IMR-90 (cell line): ENCODE measurements around the gene SOCS3. TPM values are rescaled to one million over a fixed set of nuclear protein-coding genes. Genes with fewer than 3 reads are reported as not detected.

Source experiments
- ATAC-seq: fragments of 200-7000 bp; cut with Tn5 transposase; 2 replicates; pipeline ENCODE4 v1.9.1; 2020; ENCODE audit warnings: low read depth, mild to moderate bottlenecking, moderate library complexity
- BruUV-seq: library from RNA; stranded (reverse); fragments of 400-500 nt; replicated peaks from 2 replicates; lab custom pipeline; 2021; lab: Mats Ljungman, UMichigan
- CTCF ChIA-PET: fragments of 300-600 bp; formaldehyde crosslinking; extraction: SDS; loops from one replicate; lab custom pipeline; 2021; ENCODE audit warnings: antibody characterized with exemption; lab: Yijun Ruan, JAX
- POLR2A ChIA-PET: fragments of 300-600 bp; sonication (Branson Sonifier 250); formaldehyde crosslinking; loops from one replicate; lab custom pipeline; 2022; ENCODE audit warnings: antibody characterized with exemption; ENCODE audit not compliant: unreplicated experiment; lab: Charles Lee
- DNase-seq: peaks from one replicate; pipeline ENCODE4 v3.0.0; 2013
- H2AFZ ChIP-seq: replicated peaks from 2 replicates; pipeline ENCODE3; 2013; ENCODE audit warnings: low read length, mild to moderate bottlenecking; ENCODE audit not compliant: poor library complexity
- H2AK5ac ChIP-seq: 2 replicates; pipeline ENCODE4 v1.6.1; 2013; ENCODE audit warnings: low read depth, low read length, inconsistent platforms
- H2AK9ac ChIP-seq: replicated peaks from 2 replicates; pipeline ENCODE3; 2013; ENCODE audit warnings: mild to moderate bottlenecking, low read depth, low read length, moderate library complexity; ENCODE audit not compliant: poor library complexity
- H2BK120ac ChIP-seq: 2 replicates; pipeline ENCODE4 v1.6.1; 2013; ENCODE audit warnings: low read depth, low read length, inconsistent platforms
- H2BK15ac ChIP-seq: 3 replicates; pipeline ENCODE4 v1.6.1; 2013; ENCODE audit warnings: low read depth, low read length, inconsistent platforms
- H2BK20ac ChIP-seq: 2 replicates; pipeline ENCODE4 v1.6.1; 2013; ENCODE audit warnings: low read depth, mild to moderate bottlenecking, inconsistent platforms, low read length, moderate library complexity
- H2BK5ac ChIP-seq: 2 replicates; pipeline ENCODE4 v1.6.1; 2013; ENCODE audit warnings: mild to moderate bottlenecking, low read depth, low read length, inconsistent platforms; ENCODE audit not compliant: poor library complexity, severe bottlenecking
- H3K14ac ChIP-seq: replicated peaks from 2 replicates; pipeline ENCODE4 v1.6.1; 2013; ENCODE audit warnings: low read depth, low read length, inconsistent platforms
- H3K18ac ChIP-seq: 2 replicates; pipeline ENCODE4 v1.6.1; 2013; ENCODE audit warnings: low read depth, low read length, control low read depth
- H3K23ac ChIP-seq: 2 replicates; pipeline ENCODE4 v1.6.1; 2013; ENCODE audit warnings: low read depth, low read length, inconsistent platforms
- H3K27ac ChIP-seq: 2 replicates; pipeline ENCODE4 v1.5.1; 2013; ENCODE audit warnings: mild to moderate bottlenecking, control low read depth, low read length; ENCODE audit not compliant: insufficient read depth
- H3K27me3 ChIP-seq: 2 replicates; pipeline ENCODE4 v1.6.1; 2013; ENCODE audit warnings: low read length; ENCODE audit not compliant: control insufficient read depth, insufficient read depth
- H3K36me3 ChIP-seq: 2 replicates; pipeline ENCODE4 v1.6.1; 2013; ENCODE audit warnings: low read length, mixed read lengths; ENCODE audit not compliant: control insufficient read depth, insufficient read depth
- H3K4ac ChIP-seq: 2 replicates; pipeline ENCODE4 v1.6.1; 2013; ENCODE audit warnings: low read depth, low read length, inconsistent platforms
- H3K4me1 ChIP-seq: 2 replicates; pipeline ENCODE4 v1.6.1; 2013; ENCODE audit warnings: low read length, mixed read lengths; ENCODE audit not compliant: control insufficient read depth, insufficient read depth
- H3K4me2 ChIP-seq: 2 replicates; pipeline ENCODE4 v1.6.1; 2013; ENCODE audit warnings: low read depth, mild to moderate bottlenecking, control low read depth, low read length, moderate library complexity
- H3K4me3 ChIP-seq: 2 replicates; pipeline ENCODE4 v1.5.1; 2013; ENCODE audit warnings: low read depth, mild to moderate bottlenecking, control low read depth, low read length, moderate library complexity; ENCODE audit not compliant: insufficient read depth
- H3K56ac ChIP-seq: 2 replicates; pipeline ENCODE4 v1.6.1; 2013; ENCODE audit warnings: low read length, inconsistent platforms; ENCODE audit not compliant: insufficient read depth; ENCODE audit errors: extremely low read depth
- H3K79me1 ChIP-seq, 2 experiments: 2 replicates each; pipeline ENCODE4 v1.6.1; 2013; ENCODE audit warnings: low read length in 2 of 2, inconsistent platforms in 1 of 2, low read depth in 1 of 2
- H3K9ac ChIP-seq: 2 replicates; pipeline ENCODE4 v1.6.1; 2013; ENCODE audit warnings: low read depth, low read length, control low read depth
- H3K9me1 ChIP-seq: 2 replicates; pipeline ENCODE4 v1.6.1; 2013; ENCODE audit warnings: low read length, inconsistent platforms; ENCODE audit not compliant: insufficient read depth
- H3K9me3 ChIP-seq: 2 replicates; pipeline ENCODE4 v1.6.1; 2013; ENCODE audit warnings: low read length; ENCODE audit not compliant: control insufficient read depth, insufficient read depth
- H4K20me1 ChIP-seq: 2 replicates; pipeline ENCODE4 v1.6.1; 2013; ENCODE audit warnings: low read length, inconsistent platforms; ENCODE audit not compliant: insufficient read depth
- H4K5ac ChIP-seq: 2 replicates; pipeline ENCODE4 v1.6.1; 2013; ENCODE audit warnings: mild to moderate bottlenecking, low read depth, low read length, control low read depth
- H4K8ac ChIP-seq, 2 experiments: 2 replicates each; pipeline ENCODE4 v1.6.1; 2013; ENCODE audit warnings: low read depth in 2 of 2, low read length in 2 of 2, control low read depth in 1 of 2, inconsistent platforms in 1 of 2
- H4K91ac ChIP-seq: 2 replicates; pipeline ENCODE4 v1.6.1; 2013; ENCODE audit warnings: low read depth, low read length, inconsistent platforms; ENCODE audit not compliant: insufficient read depth
- CEBPB ChIP-seq: IDR thresholded peaks from 2 replicates; pipeline ENCODE4 v1.6.1; 2012; ENCODE audit warnings: low read depth, low read length, improper control_type of control experiment
- FOS ChIP-seq: fragments of 150-350 bp; IDR thresholded peaks from 2 replicates; pipeline ENCODE4 v1.6.1; 2016; ENCODE audit warnings: low read depth, low read length
- MAZ ChIP-seq: IDR thresholded peaks from 2 replicates; pipeline ENCODE4 v1.6.1; 2012; ENCODE audit warnings: low read depth, mild to moderate bottlenecking, low read length, improper control_type of control experiment, moderate library complexity, borderline replicate concordance
- MXI1 ChIP-seq: IDR thresholded peaks from 2 replicates; pipeline ENCODE4 v1.6.1; 2012; ENCODE audit warnings: low read depth, mild to moderate bottlenecking, low read length, moderate library complexity, borderline replicate concordance
- RCOR1 ChIP-seq: IDR thresholded peaks from 2 replicates; pipeline ENCODE4 v1.6.1; 2012; ENCODE audit warnings: mild to moderate bottlenecking, low read length, improper control_type of control experiment; ENCODE audit not compliant: insufficient replicate concordance
- WGBS, 2 experiments: methylation state at CpG; one replicate each; pipeline versions ENCODE4 v1.1.5 to v1.1.7; 2013; ENCODE audit warnings: missing lambda C conversion rate in 2 of 2; ENCODE audit not compliant: insufficient read length in 1 of 2; ENCODE audit errors: extremely low coverage in 2 of 2; 5-methylcytosine and 5-hydroxymethylcytosine counted together
- dilution Hi-C: fragments of 300-500 bp; cut with HindIII; formaldehyde crosslinking; loops from one replicate; pipeline ENCODE4 v1.14.3; 2018; ENCODE audit warnings: low sequenced_read_pairs; ENCODE audit not compliant: unreplicated experiment
- in situ Hi-C: fragments of 300-500 bp; cut with MboI; formaldehyde crosslinking; loops from 3 replicates; pipeline ENCODE4 v1.14.3; 2019; ENCODE audit warnings: low sequenced_read_pairs, inconsistent platforms, mixed read lengths
- intact Hi-C: fragments of 100-400 bp; cut with micrococcal nuclease; formaldehyde crosslinking; loops from 2 replicates; pipeline ENCODE4 v1.10.0; 2022
- polyA plus RNA-seq, 3 experiments: library from polyadenylated mRNA; depleted of rRNA; stranded (reverse); fragments of >200 nt; gene quantifications; 2 replicates each; pipeline ENCODE4 v1.2.3, GENCODE V29; 2012; ENCODE audit warnings: low replicate concordance in 1 of 3
- total RNA-seq: library from RNA; depleted of rRNA; stranded (reverse); fragments of >200 nt; gene quantifications from 2 replicates; pipeline ENCODE4 v1.2.3, GENCODE V29; 2012

SOCS3 gene
- total and polyA plus RNA-seq, 2 of the 4 experiments (the other 2 are of a cell fraction), result 19.2 to 19.9 TPM

GRCh38 chr17:78329263-78330059, 30.4 kb downstream of the SOCS3 start:
- Histone ChIP-seq H2AK5ac (peak overlapping the region; percentile 97), H4K91ac (peak overlapping the region; percentile 98), H3K4me1 (peaks cover 32% of the 10 kb centered on the region), H3K14ac (peak overlapping the region; percentile 82), H3K36me3 (no peaks in the 10 kb centered on the region), H2BK15ac (peak overlapping the region; percentile 99; the same call in 2 of the 3 replicates), H3K56ac (peak overlapping the region; percentile 61), H3K4me2 (peak overlapping the region; percentile 4), H2BK120ac (peak overlapping the region; percentile 96), H4K20me1 (no peaks in the 10 kb centered on the region), H3K23ac (peak overlapping the region; percentile 81), H3K18ac (peak overlapping the region; percentile 50), H3K27ac (peak overlapping the region; percentile 87), H2BK5ac (peak overlapping the region; percentile 96), H3K27me3 (no peaks in the 10 kb centered on the region), H2AFZ (peak overlapping the region; percentile 92), H3K4ac (peak overlapping the region; percentile 97), H2AK9ac (peak overlapping the region; percentile 92), H2BK20ac (peak overlapping the region; percentile 92), H4K5ac (peak overlapping the region; percentile 72), H3K79me1 (peaks cover 0 to 12% of the 10 kb centered on the region in 2 experiments; a peak in 1 of 4 replicates), H3K9me1 (peaks cover 25% of the 10 kb centered on the region), H4K8ac (peak overlapping the region; percentile 94 to 98), H3K9ac (peak overlapping the region; percentile 17), H3K9me3 (no peaks in the 10 kb centered on the region), H3K4me3 (no peak overlapping the region)
- no TSS peak for BruUV-seq
- ATAC-seq, result peak; percentile 38
- dilution Hi-C loops, result no loop called here
- TF ChIP-seq CEBPB (peak; percentile 85), MXI1 (0 out of 2 replicates have a peak, but pooled peaks have one; percentile 21), FOS (peak; percentile 83), MAZ (peak; percentile 51; the same call in 1 of the 2 replicates), RCOR1 (no peak)
- in situ Hi-C loops, result no loop called here
- POLR2A ChIA-PET, result interaction anchor here (0.9 kb wide), 1 partner anchor 31 kb away, joined by 3 read pairs; the partner anchor contains the start of gene SOCS3
- intact Hi-C loops, result loop anchor here (2.0 kb wide), 1 partner anchor 21 kb away; no protein-coding TSS in a partner anchor
- 58% methylated on average over 8 of the region's 16 CpGs; no CpG with 5 or more reads in 1 of the 2 experiments for WGBS, 2 experiments
- peak; percentile 77 for DNase-seq
- CTCF ChIA-PET, result no interaction called here
